ENCODE data around the gene KRTAP4-3.
"Not testable (repeated sequence)": the region's sequence is repeated elsewhere in the genome, so short reads cannot be mapped to it uniquely, and the experiment has no call there.

The KRTAP4-3 gene

DNA sequence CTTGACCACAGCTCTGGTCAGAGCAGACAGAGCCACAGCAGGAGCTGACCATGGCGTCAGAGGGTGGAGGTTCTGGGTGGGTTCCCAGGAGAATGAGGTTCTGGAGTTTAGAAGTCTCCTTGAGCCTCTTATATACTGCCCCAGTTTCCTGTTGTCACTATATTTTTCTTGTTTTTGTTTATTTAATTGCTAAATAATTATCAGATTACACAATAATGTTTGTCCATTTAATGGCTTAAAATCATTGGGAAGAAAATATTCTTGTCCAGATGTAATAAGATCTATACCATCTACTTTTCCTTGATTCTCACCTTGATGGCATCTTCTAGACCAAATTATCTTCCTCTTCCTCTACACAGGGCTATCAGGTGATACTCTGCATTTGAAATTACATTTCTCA is at the start of gene KRTAP4-3:
Gene KRTAP4-3, minus strand, starts transcription at position 101 of the 400 bp plus-strand sequence. Its CDS starts 49 bp downstream, at position 52.
- Mint-ChIP-seq H3K27me3 (no peaks in the 10 kb centered on the region), H3K4me1 (peaks cover 9 to 13% of the 10 kb centered on the region in 2 donors), H3K36me3 (no peaks in the 10 kb centered on the region), H3K27ac (peak within 1 kb of the TSS; percentile 25), H3K9me3 (peaks cover 2 to 4% of the 10 kb centered on the region in 2 donors), H3K4me3 (no peak within 1 kb of the TSS)
- DNase-seq (no peak), ATAC-seq (replicated peaks) (no peak)

DNA sequence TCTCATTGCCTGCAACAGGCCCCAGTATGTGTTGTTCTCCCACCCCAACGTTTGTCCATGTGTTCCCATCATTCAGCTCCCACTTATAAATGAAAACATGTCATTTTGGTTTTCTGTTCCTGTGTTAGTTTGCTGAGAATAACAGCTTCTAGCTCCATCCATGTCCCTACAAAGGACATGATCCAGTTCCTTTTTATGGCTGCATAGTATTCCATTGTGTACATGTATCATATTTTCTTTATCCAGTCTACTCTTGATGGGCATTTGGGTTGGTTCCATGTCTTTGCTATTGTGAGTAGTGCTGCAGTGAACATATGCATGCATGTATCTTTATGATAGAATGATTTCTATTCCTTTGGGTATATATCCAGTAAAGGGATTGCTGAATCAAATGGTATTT is 47.7 kb upstream of the KRTAP4-3 start:
- ATAC-seq (replicated peaks) = no peak
- Mint-ChIP-seq H3K27ac (no peak overlapping the region), H3K9me3 (peaks cover 6 to 9% of the 10 kb centered on the region in 2 donors), H3K4me3 (no peak overlapping the region), H3K36me3 (peaks cover 1 to 9% of the 10 kb centered on the region in 2 donors), H3K27me3 (peaks cover 8 to 19% of the 10 kb centered on the region in 2 donors), H3K4me1 (peaks cover 8 to 19% of the 10 kb centered on the region in 2 donors)
- DNase-seq = no peak

DNA sequence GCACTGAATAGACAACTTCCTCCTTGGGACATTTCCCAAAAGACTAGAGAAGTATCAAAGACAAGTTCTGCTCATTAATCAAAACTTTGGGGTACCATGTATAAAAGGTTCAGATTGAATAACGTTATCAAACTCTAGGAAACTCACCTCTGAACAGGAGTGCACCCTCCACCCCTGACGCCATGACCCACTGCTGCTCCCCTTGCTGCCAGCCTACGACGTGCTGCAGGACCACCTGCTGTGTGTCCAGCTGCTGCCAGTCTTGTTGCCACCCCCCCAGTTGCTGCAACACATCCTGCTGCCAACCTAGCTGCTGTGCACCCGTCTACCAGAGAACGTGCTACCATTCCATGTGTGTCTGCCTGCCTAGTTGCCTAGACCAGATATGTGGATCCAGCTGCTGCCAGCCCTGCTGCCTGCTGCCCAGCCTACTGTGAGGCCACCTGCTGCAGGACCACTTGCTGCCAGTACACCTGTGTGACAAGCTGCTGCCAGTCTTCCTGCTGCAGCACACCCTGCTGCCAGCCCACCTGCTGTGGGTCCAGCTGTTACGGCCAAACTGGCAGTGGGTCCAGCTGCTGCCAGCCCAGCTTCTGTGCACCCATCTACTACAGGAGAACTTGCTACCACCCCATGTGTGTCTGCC is 44.6 kb upstream of the KRTAP4-3 start:
- Mint-ChIP-seq H3K27me3 (peaks cover 27 to 29% of the 10 kb centered on the region in 2 donors), H3K27ac (no peak overlapping the region), H3K9me3 (peaks cover 0 to 1% of the 10 kb centered on the region in 2 donors), H3K4me3 (no peak overlapping the region), H3K4me1 (peaks cover 8 to 19% of the 10 kb centered on the region in 2 donors), H3K36me3 (no peaks in the 10 kb centered on the region)
- no peak for ATAC-seq (replicated peaks)
- DNase-seq = no peak

- peak; percentile 45 to 79 for ATAC-seq (replicated peaks)
- H3K9me3 Mint-ChIP-seq = peaks cover 0 to 1% of the 10 kb centered on the region in 2 donors
- DNase-seq = no peak
Observed at GRCh38 chr17:41211845-41212466, 43.9 kb upstream of the KRTAP4-3 start.

GRCh38 chr17:41199421-41200078 is 31.5 kb upstream of the KRTAP4-3 start:
- no peak for ATAC-seq (replicated peaks)
- Mint-ChIP-seq H3K9me3 (peaks cover 0 to 4% of the 10 kb centered on the region in 2 donors), H3K4me3 (no peak overlapping the region), H3K27ac (no peak overlapping the region), H3K36me3 (no peaks in the 10 kb centered on the region), H3K4me1 (peaks cover 0 to 2% of the 10 kb centered on the region in 2 donors), H3K27me3 (peaks cover 0 to 6% of the 10 kb centered on the region in 2 donors)
- DNase-seq = no peak

More at GRCh38 chr17:41211845-41212466, 43.9 kb upstream of the KRTAP4-3 start:
- Mint-ChIP-seq H3K4me1 (peaks cover 8 to 19% of the 10 kb centered on the region in 2 donors), H3K4me3 (no peak overlapping the region), H3K27ac (no peak overlapping the region), H3K36me3 (no peaks in the 10 kb centered on the region), H3K27me3 (peaks cover 27 to 29% of the 10 kb centered on the region in 2 donors)

DNA sequence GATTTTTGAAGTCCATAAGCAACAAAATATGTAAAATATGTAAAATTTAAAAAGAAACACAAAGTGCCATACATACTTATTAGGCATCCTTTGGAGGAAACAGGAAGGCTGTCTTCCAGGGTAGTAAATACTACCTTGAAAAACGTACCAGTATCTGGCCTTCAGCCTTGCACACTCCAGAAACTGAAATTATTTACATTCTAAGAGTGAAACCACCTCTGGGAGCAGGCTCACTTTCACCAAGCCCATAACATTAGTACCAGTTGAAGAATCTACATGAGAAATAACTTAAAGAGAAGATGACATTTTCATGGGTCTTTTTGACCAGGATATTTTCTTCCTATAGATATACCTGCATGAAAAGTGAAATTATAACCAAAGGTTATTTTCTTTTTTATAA is 28.0 kb upstream of the KRTAP4-3 start:
- Mint-ChIP-seq H3K9me3 (peaks cover 0 to 7% of the 10 kb centered on the region in 2 donors), H3K27me3 (peaks cover 3 to 18% of the 10 kb centered on the region in 2 donors), H3K36me3 (no peaks in the 10 kb centered on the region), H3K4me3 (no peak overlapping the region), H3K4me1 (peaks cover 0 to 2% of the 10 kb centered on the region in 2 donors), H3K27ac (no peak overlapping the region)
- ATAC-seq (replicated peaks) = no peak
- no peak for DNase-seq

DNA sequence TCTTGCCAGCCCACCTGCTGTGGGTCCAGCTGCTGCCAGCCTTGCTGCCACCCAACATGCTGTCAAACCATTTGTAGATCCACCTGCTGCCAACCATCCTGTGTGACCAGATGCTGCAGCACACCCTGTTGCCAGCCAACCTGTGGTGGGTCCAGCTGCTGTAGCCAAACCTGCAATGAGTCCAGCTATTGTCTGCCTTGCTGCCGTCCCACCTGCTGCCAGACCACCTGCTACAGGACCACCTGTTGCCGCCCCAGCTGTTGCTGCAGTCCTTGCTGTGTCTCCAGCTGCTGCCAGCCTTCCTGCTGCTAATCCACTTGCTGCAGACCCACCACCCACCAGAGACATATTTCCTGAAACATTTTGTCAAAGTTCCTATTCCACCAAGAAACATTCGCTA is 22.3 kb upstream of the KRTAP4-3 start:
- ATAC-seq (replicated peaks) (no peak), DNase-seq (no peak)
- no peaks in the 10 kb centered on the region for H3K36me3 Mint-ChIP-seq
- no peak overlapping the region for H3K27ac Mint-ChIP-seq
- H3K4me1 Mint-ChIP-seq = no peaks in the 10 kb centered on the region
- H3K27me3 Mint-ChIP-seq = peaks cover 15 to 34% of the 10 kb centered on the region in 2 donors
- H3K9me3 Mint-ChIP-seq = peaks cover 0 to 3% of the 10 kb centered on the region in 2 donors
- no peak overlapping the region for H3K4me3 Mint-ChIP-seq

- H3K36me3 Mint-ChIP-seq; H3K4me1 Mint-ChIP-seq; H3K27ac Mint-ChIP-seq; H3K9me3 Mint-ChIP-seq; DNase-seq; ATAC-seq (replicated peaks); H3K4me3 Mint-ChIP-seq: not testable (repeated sequence)
- H3K27me3 Mint-ChIP-seq = peaks cover 15 to 34% of the 10 kb centered on the region in 2 donors
Observed at GRCh38 chr17:41189837-41190318, 21.9 kb upstream of the KRTAP4-3 start, which contains the start of gene KRTAP9-1. KRTAP9-1 (plus strand) TSS chr17:41189887; CDS start chr17:41189887, 0 bp downstream.

DNA sequence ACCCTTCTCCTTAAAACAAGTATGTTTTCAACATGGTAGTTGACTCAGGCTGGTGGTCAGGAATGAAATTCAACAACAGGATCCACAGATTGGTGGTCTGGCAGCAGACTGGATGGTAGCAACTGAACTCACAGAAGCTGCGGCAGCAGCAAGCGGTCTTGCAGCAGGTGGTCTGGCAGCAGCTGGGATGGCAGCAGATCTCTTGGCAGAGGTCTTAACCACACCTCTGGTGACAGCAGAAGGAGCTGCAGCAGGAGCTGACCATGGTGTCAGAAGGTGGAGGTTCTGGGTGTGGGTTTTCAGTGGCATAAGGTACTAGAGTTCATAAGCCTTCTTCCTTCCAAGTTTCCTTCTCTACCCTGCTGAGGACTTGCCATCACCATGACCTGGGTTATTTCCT is 18.9 kb upstream of the KRTAP4-3 start:
- DNase-seq (no peak), ATAC-seq (replicated peaks) (no peak)
- Mint-ChIP-seq H3K36me3 (no peaks in the 10 kb centered on the region), H3K4me1 (no peaks in the 10 kb centered on the region), H3K9me3 (no peaks in the 10 kb centered on the region), H3K27me3 (peaks cover 15 to 35% of the 10 kb centered on the region in 2 donors), H3K27ac (no peak overlapping the region), H3K4me3 (no peak overlapping the region)

- Mint-ChIP-seq H3K36me3 (no peaks in the 10 kb centered on the region), H3K9me3 (no peaks in the 10 kb centered on the region), H3K4me3 (no peak overlapping the region), H3K27me3 (peaks cover 3 to 17% of the 10 kb centered on the region in 2 donors), H3K27ac (no peak overlapping the region), H3K4me1 (no peaks in the 10 kb centered on the region)
- ATAC-seq (replicated peaks) (no peak), DNase-seq (no peak)
Observed at GRCh38 chr17:41185001-41185400, 17.0 kb upstream of the KRTAP4-3 start.

- Mint-ChIP-seq H3K9me3 (no peaks in the 10 kb centered on the region), H3K27me3 (peaks cover 0 to 15% of the 10 kb centered on the region in 2 donors), H3K4me1 (no peaks in the 10 kb centered on the region), H3K4me3 (no peak within 1 kb of the TSS), H3K27ac (no peak within 1 kb of the TSS), H3K36me3 (no peaks in the 10 kb centered on the region)
- ATAC-seq (replicated peaks) (no peak), DNase-seq (no peak)
Observed at GRCh38 chr17:41184480-41184961, 16.5 kb upstream of the KRTAP4-3 start, which contains the start of gene KRTAP4-1. KRTAP4-1 (minus strand) TSS chr17:41184911; CDS start chr17:41184854, 57 bp downstream.

DNA sequence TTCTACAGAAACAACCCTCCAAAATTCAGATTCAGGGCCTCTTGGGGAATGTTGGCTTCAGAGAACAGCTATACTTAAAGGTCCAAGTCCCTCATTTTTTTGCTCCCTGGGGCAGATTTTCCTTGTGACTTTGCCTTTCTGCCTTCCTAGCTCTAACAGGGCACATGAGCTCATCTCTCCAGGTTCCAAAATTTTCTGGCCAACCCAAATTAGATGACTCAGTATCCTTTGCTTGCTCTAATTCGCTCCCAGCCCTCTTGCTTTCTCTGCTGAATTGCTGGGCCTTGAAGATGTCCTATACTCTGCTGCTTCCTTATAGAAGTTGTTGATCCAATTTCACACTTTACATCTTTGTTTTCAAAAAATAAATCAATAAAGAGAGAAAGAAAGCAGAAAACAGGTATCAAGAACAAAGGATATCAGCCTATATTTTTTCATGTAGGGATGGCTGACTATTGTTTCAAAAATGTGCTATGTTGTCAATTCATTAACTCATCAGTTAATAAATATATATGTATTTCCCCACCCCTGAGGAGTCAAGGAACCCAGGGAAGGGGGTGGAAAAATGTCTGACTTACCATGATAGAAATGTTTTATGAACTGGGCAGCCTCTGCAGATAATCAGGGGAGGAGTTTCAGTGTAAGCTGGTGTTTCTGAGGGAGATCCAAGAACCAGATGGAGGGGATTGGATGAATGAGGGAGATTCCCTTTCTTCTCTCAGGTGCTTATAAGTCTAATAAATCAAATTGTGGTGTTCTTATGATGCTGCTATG is 11.0 kb upstream of the KRTAP4-3 start:
- Mint-ChIP-seq H3K27me3 (peaks cover 0 to under 1% of the 10 kb centered on the region in 2 donors), H3K9me3 (peaks cover 0 to 1% of the 10 kb centered on the region in 2 donors), H3K4me1 (peaks cover 31 to 42% of the 10 kb centered on the region in 2 donors), H3K27ac (no peak overlapping the region), H3K36me3 (no peaks in the 10 kb centered on the region), H3K4me3 (no peak overlapping the region)
- ATAC-seq (replicated peaks) (no peak), DNase-seq (no peak)

DNA sequence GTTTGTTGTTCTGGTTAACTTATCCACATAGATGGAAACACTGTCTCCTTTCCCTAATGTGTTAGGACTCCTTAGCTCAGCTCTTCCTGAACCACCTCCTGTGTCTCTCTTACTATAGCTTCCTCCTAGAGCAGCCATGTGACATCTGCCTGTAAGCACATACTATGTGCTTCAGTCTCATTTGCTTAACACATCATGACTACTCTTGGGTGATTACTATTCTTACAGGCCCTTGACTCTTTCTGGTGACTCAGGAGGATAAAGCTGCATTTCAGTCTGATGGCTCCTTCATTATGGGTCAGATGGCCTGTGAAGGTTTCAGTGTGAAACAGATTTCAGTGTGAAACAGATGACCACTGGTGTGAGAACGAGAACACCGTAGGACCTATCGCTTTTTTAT is 10.3 kb upstream of the KRTAP4-3 start:
- peak; percentile 37 to 48 for ATAC-seq (replicated peaks)
- Mint-ChIP-seq H3K27me3 (no peaks in the 10 kb centered on the region), H3K4me3 (no peak overlapping the region), H3K36me3 (no peaks in the 10 kb centered on the region), H3K9me3 (peaks cover 0 to 1% of the 10 kb centered on the region in 2 donors), H3K27ac (peak overlapping the region; percentile 25), H3K4me1 (peaks cover 33 to 42% of the 10 kb centered on the region in 2 donors)
- no peak for DNase-seq

Data from stimulated activated naive B cell treated with anti-CD40 and anti-IgM and Interleukin-4, amounts not matched to agents 10 μg/mL and 1 μg/mL and 100 μg/mL, for 72 hours (primary cell).